Central memory CD8-positive, alpha-beta T cell (primary cell): ENCODE results near the gene RPL27.
"Not testable (repeated sequence)": the region's sequence is repeated elsewhere in the genome, so short reads cannot be mapped to it uniquely, and the experiment has no call there.

Experiments used
- ATAC-seq: fragments of 150-1000 bp; cut with Tn5 transposase; replicated peaks from 2 replicates; pipeline ENCODE4 v1.10.0; 2022; ENCODE audit warnings: mild to moderate bottlenecking, moderate FRiP score, moderate number of reproducible peaks; ENCODE audit not compliant: poor library complexity, severe bottlenecking; ENCODE audit errors: extremely low read depth
- DNase-seq, 2 donors: peaks; one replicate each; pipeline ENCODE4 v3.0.0; 2021; ENCODE audit warnings: low spot score in 2 of 2
- H3K27ac Mint-ChIP-seq: one replicate; pipeline ENCODE4 v1.8.0; 2022; ENCODE audit warnings: low read depth, mild to moderate bottlenecking, moderate library complexity, mixed read lengths
- H3K27me3 Mint-ChIP-seq: one replicate; pipeline ENCODE4 v1.8.0; 2022; ENCODE audit warnings: mixed read lengths
- H3K36me3 Mint-ChIP-seq: one replicate; pipeline ENCODE4 v1.8.0; 2022; ENCODE audit warnings: mild to moderate bottlenecking, moderate library complexity, mixed read lengths; ENCODE audit not compliant: insufficient read depth
- H3K4me1 Mint-ChIP-seq: one replicate; pipeline ENCODE4 v1.8.0; 2022; ENCODE audit warnings: mixed read lengths
- H3K4me3 Mint-ChIP-seq: one replicate; pipeline ENCODE4 v1.8.0; 2022; ENCODE audit warnings: mild to moderate bottlenecking, moderate library complexity, mixed read lengths
- H3K9me3 Mint-ChIP-seq: one replicate; pipeline ENCODE4 v1.8.0; 2022; ENCODE audit warnings: mixed read lengths

RPL27 gene

GRCh38 chr17:42997984-42998938 lies at the start of gene RPL27:
Gene RPL27, plus strand, starts transcription at chr17:42998419. Its CDS starts 332 bp downstream, at chr17:42998751.
- Mint-ChIP-seq H3K4me3 (peak within 1 kb of the TSS; percentile 91), H3K27ac (peak within 1 kb of the TSS; percentile 98), H3K27me3 (no peaks in the 10 kb centered on the region), H3K4me1 (peaks cover 20% of the 10 kb centered on the region), H3K36me3 (peaks cover 40% of the 10 kb centered on the region), H3K9me3 (no peaks in the 10 kb centered on the region)
- ATAC-seq (peak; percentile 97), DNase-seq (peak; percentile 96 to 98)

- no peaks in the 10 kb centered on the region for H3K27me3 Mint-ChIP-seq
- no peaks in the 10 kb centered on the region for H3K4me1 Mint-ChIP-seq
- H3K27ac Mint-ChIP-seq, result no peak overlapping the region
- no peak overlapping the region for H3K4me3 Mint-ChIP-seq
- DNase-seq (no peak), ATAC-seq (no peak)
- H3K36me3 Mint-ChIP-seq, result peaks cover 39% of the 10 kb centered on the region
- H3K9me3 Mint-ChIP-seq, result no peaks in the 10 kb centered on the region
Observed at GRCh38 chr17:42950044-42950783, 48.0 kb upstream of the RPL27 start.

GRCh38 chr17:42953669-42954068 lies 44.5 kb upstream of the RPL27 start:
- no peak overlapping the region for H3K27ac Mint-ChIP-seq
- H3K9me3 Mint-ChIP-seq, result no peaks in the 10 kb centered on the region
- peaks cover 55% of the 10 kb centered on the region for H3K36me3 Mint-ChIP-seq
- no peaks in the 10 kb centered on the region for H3K4me1 Mint-ChIP-seq
- DNase-seq (no peak), ATAC-seq (no peak)
- no peak overlapping the region for H3K4me3 Mint-ChIP-seq
- H3K27me3 Mint-ChIP-seq, result no peaks in the 10 kb centered on the region

GRCh38 chr17:42964161-42964932 lies 33.9 kb upstream of the RPL27 start, which contains the start of gene AARSD1:
Gene AARSD1, minus strand, starts transcription at chr17:42964454. Its CDS starts 14 bp downstream, at chr17:42964440.
- H3K27ac Mint-ChIP-seq, result peak within 1 kb of the TSS; percentile 87
- no peaks in the 10 kb centered on the region for H3K9me3 Mint-ChIP-seq
- H3K36me3 Mint-ChIP-seq, result peaks cover 32% of the 10 kb centered on the region
- ATAC-seq (peak; percentile 95), DNase-seq (peak; percentile 77 to 83)
- H3K27me3 Mint-ChIP-seq, result no peaks in the 10 kb centered on the region
- H3K4me3 Mint-ChIP-seq, result peak within 1 kb of the TSS; percentile 83
- peaks cover 15% of the 10 kb centered on the region for H3K4me1 Mint-ChIP-seq

- DNase-seq (no peak), ATAC-seq (no peak)
- Mint-ChIP-seq H3K36me3 (peaks cover 12% of the 10 kb centered on the region), H3K9me3 (no peaks in the 10 kb centered on the region), H3K27ac (no peak overlapping the region), H3K4me3 (no peak overlapping the region), H3K4me1 (peaks cover 15% of the 10 kb centered on the region), H3K27me3 (no peaks in the 10 kb centered on the region)
Observed at GRCh38 chr17:42967925-42968324, 30.3 kb upstream of the RPL27 start.

- no peaks in the 10 kb centered on the region for H3K27me3 Mint-ChIP-seq
- H3K4me1 Mint-ChIP-seq, result peaks cover 6% of the 10 kb centered on the region
- no peak for DNase-seq
- H3K27ac Mint-ChIP-seq, result no peak overlapping the region
- no peaks in the 10 kb centered on the region for H3K9me3 Mint-ChIP-seq
- peaks cover 12% of the 10 kb centered on the region for H3K36me3 Mint-ChIP-seq
- H3K4me3 Mint-ChIP-seq, result no peak overlapping the region
- no peak for ATAC-seq
Observed at GRCh38 chr17:42969001-42969581, 29.1 kb upstream of the RPL27 start.

GRCh38 chr17:42971589-42971988 lies 26.6 kb upstream of the RPL27 start:
- DNase-seq, result no peak
- Mint-ChIP-seq H3K9me3 (no peaks in the 10 kb centered on the region), H3K27me3 (no peaks in the 10 kb centered on the region), H3K27ac (no peak overlapping the region), H3K4me3 (no peak overlapping the region), H3K36me3 (peaks cover 3% of the 10 kb centered on the region), H3K4me1 (no peaks in the 10 kb centered on the region)
- no peak for ATAC-seq

- not testable (repeated sequence) for H3K4me1 Mint-ChIP-seq, H3K36me3 Mint-ChIP-seq, DNase-seq, H3K4me3 Mint-ChIP-seq, H3K9me3 Mint-ChIP-seq, H3K27ac Mint-ChIP-seq, ATAC-seq, H3K27me3 Mint-ChIP-seq
Observed at GRCh38 chr17:42973323-42973722, 24.9 kb upstream of the RPL27 start.

- Mint-ChIP-seq H3K4me1 (peaks cover 11% of the 10 kb centered on the region), H3K27me3 (no peaks in the 10 kb centered on the region), H3K27ac (no peak overlapping the region), H3K36me3 (peaks cover 8% of the 10 kb centered on the region), H3K9me3 (no peaks in the 10 kb centered on the region), H3K4me3 (no peak overlapping the region)
- DNase-seq (no peak), ATAC-seq (no peak)
Observed at GRCh38 chr17:42975265-42975664, 23.0 kb upstream of the RPL27 start.

GRCh38 chr17:42975701-42976100 lies 22.5 kb upstream of the RPL27 start:
- not testable (repeated sequence) for H3K36me3 Mint-ChIP-seq, H3K27ac Mint-ChIP-seq, DNase-seq, H3K4me3 Mint-ChIP-seq, H3K27me3 Mint-ChIP-seq, H3K9me3 Mint-ChIP-seq, ATAC-seq
- peaks cover 15% of the 10 kb centered on the region for H3K4me1 Mint-ChIP-seq

- peak within 1 kb of the TSS; percentile 96 for H3K4me3 Mint-ChIP-seq
- no peaks in the 10 kb centered on the region for H3K9me3 Mint-ChIP-seq
- ATAC-seq (peak; percentile 20), DNase-seq (no peak)
- peak within 1 kb of the TSS; percentile 92 for H3K27ac Mint-ChIP-seq
- no peaks in the 10 kb centered on the region for H3K27me3 Mint-ChIP-seq
- H3K4me1 Mint-ChIP-seq, result peaks cover 31% of the 10 kb centered on the region
- peaks cover 26% of the 10 kb centered on the region for H3K36me3 Mint-ChIP-seq
Observed at GRCh38 chr17:42979511-42980273, 18.5 kb upstream of the RPL27 start, which contains the start of gene PTGES3L. Gene PTGES3L, minus strand, starts transcription at chr17:42980080. Its CDS starts 27 bp downstream, at chr17:42980053.
